Astrocyte (in vitro differentiated cells and primary cell): ENCODE results near the gene NDUFB2. TPM values are rescaled to one million over a fixed set of nuclear protein-coding genes. Genes with fewer than 3 reads are reported as not detected.

Experiments used
- DNase-seq: peaks from one replicate; pipeline ENCODE4 v3.0.0-alpha.2; 2010; ENCODE audit warnings: low read depth
- FAIRE-seq: peaks from 2 replicates; lab custom pipeline; 2011; peaks lifted over from hg19 to GRCh38; lab: Jason Lieb, UNC
- H2AFZ ChIP-seq: 2 replicates; pipeline ENCODE4 v1.6.0; 2012; ENCODE audit warnings: low read depth, low read length, inconsistent platforms
- H3K27ac ChIP-seq: 2 replicates; pipeline ENCODE4 v1.5.1; 2011; ENCODE audit warnings: low read depth, low read length, inconsistent platforms
- H3K27me3 ChIP-seq: 2 replicates; pipeline ENCODE4 v1.6.0; 2011; ENCODE audit warnings: low read length, inconsistent platforms; ENCODE audit not compliant: insufficient read depth
- H3K36me3 ChIP-seq: 2 replicates; pipeline ENCODE4 v1.5.1; 2011; ENCODE audit warnings: low read length, inconsistent platforms; ENCODE audit not compliant: insufficient read depth
- H3K4me1 ChIP-seq: 2 replicates; pipeline ENCODE4 v1.5.1; 2011; ENCODE audit warnings: low read length, inconsistent platforms; ENCODE audit not compliant: insufficient read depth
- H3K4me2 ChIP-seq: 2 replicates; pipeline ENCODE4 v1.6.0; 2012; ENCODE audit warnings: low read length, inconsistent platforms
- H3K4me3 ChIP-seq: 2 replicates; pipeline ENCODE4 v1.5.1; 2011; ENCODE audit warnings: low read depth, mild to moderate bottlenecking, low read length, inconsistent platforms; ENCODE audit not compliant: insufficient read depth
- H3K79me2 ChIP-seq: 2 replicates; pipeline ENCODE4 v1.6.0; 2012; ENCODE audit warnings: mild to moderate bottlenecking, low read length, inconsistent platforms; ENCODE audit not compliant: insufficient read depth
- H3K9ac ChIP-seq: 2 replicates; pipeline ENCODE4 v1.6.0; 2012; ENCODE audit warnings: mild to moderate bottlenecking, low read length, inconsistent platforms
- H3K9me3 ChIP-seq: 2 replicates; pipeline ENCODE4 v1.5.1; 2012; ENCODE audit warnings: low read depth, mild to moderate bottlenecking, low read length, inconsistent platforms; ENCODE audit not compliant: insufficient read depth
- H4K20me1 ChIP-seq: 2 replicates; pipeline ENCODE4 v1.6.0; 2012; ENCODE audit warnings: low read length, inconsistent platforms; ENCODE audit not compliant: insufficient read depth
- H3K27ac Mint-ChIP-seq: one replicate; pipeline ENCODE4 v1.8.0; 2021; ENCODE audit warnings: mild to moderate bottlenecking, mixed read lengths; ENCODE audit not compliant: unreplicated experiment
- H3K27me3 Mint-ChIP-seq: one replicate; pipeline ENCODE4 v1.8.0; 2021; ENCODE audit warnings: low read depth, mixed read lengths; ENCODE audit not compliant: unreplicated experiment
- H3K36me3 Mint-ChIP-seq: one replicate; pipeline ENCODE4 v1.8.0; 2021; ENCODE audit warnings: low read depth, mixed read lengths; ENCODE audit not compliant: unreplicated experiment
- H3K4me1 Mint-ChIP-seq: one replicate; pipeline ENCODE4 v1.8.0; 2021; ENCODE audit warnings: low read depth, mixed read lengths; ENCODE audit not compliant: unreplicated experiment
- H3K4me3 Mint-ChIP-seq: one replicate; pipeline ENCODE4 v1.8.0; 2021; ENCODE audit warnings: mild to moderate bottlenecking, moderate library complexity, mixed read lengths; ENCODE audit not compliant: unreplicated experiment
- H3K9me3 Mint-ChIP-seq: one replicate; pipeline ENCODE4 v1.8.0; 2021; ENCODE audit warnings: mild to moderate bottlenecking, mixed read lengths; ENCODE audit not compliant: unreplicated experiment
- EZH2 ChIP-seq: IDR thresholded peaks from 2 replicates; pipeline ENCODE4 v1.6.1; 2012; ENCODE audit warnings: mild to moderate bottlenecking, low read length, inconsistent platforms; ENCODE audit not compliant: insufficient read depth
- total RNA-seq: library from RNA; stranded (reverse); gene quantifications from 2 replicates; pipeline ENCODE4 v1.2.1, GENCODE V29; 2021
- TF ChIP-seq, protein P1 (sequence below): IDR thresholded peaks from 2 replicates; pipeline ENCODE4 v1.5.1; 2011; ENCODE audit warnings: low read depth, mild to moderate bottlenecking, inconsistent platforms, low read length, moderate library complexity; ENCODE audit not compliant: insufficient read depth

Gene NDUFB2
- total RNA-seq, 1 donor from 2014 or later = 254 TPM

DNA sequence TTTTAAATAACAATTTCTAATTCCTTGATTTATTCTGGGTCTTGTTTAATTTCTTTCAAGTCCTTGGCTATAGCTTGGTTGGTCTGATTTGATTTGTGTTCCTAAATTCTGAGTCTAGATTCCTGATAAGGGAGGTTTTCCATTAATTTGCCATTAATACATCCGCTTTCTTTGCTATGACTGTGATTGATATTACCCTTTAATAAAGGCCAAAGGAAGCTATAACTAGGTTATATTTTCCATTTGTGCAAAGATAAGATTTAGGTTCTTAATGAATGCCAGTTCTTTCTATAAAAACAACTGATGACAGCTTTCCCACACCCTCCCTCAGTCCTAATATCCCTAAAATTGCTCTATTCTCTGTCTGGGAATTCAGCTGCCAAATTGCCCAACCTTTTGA is 28.2 kb downstream of the NDUFB2 start:
- Mint-ChIP-seq H3K36me3 (peaks cover under 1% of the 10 kb centered on the region), H3K9me3 (no peaks in the 10 kb centered on the region), H3K4me1 (peaks cover 20% of the 10 kb centered on the region), H3K4me3 (no peak overlapping the region), H3K27me3 (no peaks in the 10 kb centered on the region), H3K27ac (no peak overlapping the region)
- Histone ChIP-seq H2AFZ (no peak overlapping the region), H3K27ac (no peak overlapping the region), H3K4me3 (no peak overlapping the region), H3K9me3 (no peaks in the 10 kb centered on the region), H3K36me3 (peaks cover 6% of the 10 kb centered on the region), H3K79me2 (no peaks in the 10 kb centered on the region), H3K27me3 (no peaks in the 10 kb centered on the region), H3K4me2 (no peak overlapping the region), H3K4me1 (peaks cover 3% of the 10 kb centered on the region), H4K20me1 (no peaks in the 10 kb centered on the region), H3K9ac (no peak overlapping the region)
- FAIRE-seq = no peak
- TF ChIP-seq EZH2 = no peak
- TF ChIP-seq, protein P1, sequence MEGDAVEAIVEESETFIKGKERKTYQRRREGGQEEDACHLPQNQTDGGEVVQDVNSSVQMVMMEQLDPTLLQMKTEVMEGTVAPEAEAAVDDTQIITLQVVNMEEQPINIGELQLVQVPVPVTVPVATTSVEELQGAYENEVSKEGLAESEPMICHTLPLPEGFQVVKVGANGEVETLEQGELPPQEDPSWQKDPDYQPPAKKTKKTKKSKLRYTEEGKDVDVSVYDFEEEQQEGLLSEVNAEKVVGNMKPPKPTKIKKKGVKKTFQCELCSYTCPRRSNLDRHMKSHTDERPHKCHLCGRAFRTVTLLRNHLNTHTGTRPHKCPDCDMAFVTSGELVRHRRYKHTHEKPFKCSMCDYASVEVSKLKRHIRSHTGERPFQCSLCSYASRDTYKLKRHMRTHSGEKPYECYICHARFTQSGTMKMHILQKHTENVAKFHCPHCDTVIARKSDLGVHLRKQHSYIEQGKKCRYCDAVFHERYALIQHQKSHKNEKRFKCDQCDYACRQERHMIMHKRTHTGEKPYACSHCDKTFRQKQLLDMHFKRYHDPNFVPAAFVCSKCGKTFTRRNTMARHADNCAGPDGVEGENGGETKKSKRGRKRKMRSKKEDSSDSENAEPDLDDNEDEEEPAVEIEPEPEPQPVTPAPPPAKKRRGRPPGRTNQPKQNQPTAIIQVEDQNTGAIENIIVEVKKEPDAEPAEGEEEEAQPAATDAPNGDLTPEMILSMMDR = no peak
- DNase-seq = no peak

DNA sequence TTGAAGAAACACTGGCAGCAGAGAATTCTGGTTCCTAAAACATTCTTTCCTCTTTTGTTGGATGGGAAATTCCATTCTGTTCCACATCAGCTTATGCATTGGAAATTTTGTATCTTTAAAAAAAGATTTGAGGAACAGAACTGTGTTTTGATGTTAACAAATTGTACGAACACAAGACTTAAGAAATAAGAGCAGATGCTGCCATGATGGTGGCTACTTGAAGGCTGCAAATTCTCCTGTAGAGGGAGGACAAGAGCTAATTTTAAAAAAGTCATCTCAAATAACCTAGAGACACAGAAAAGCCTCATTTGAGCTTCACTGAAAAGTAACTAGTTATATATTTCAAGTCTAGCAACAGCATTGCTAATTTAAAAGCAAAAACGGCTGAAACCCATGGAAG is 29.8 kb downstream of the NDUFB2 start:
- no peak overlapping the region for H3K9ac ChIP-seq
- no peaks in the 10 kb centered on the region for H3K27me3 ChIP-seq
- no peak overlapping the region for H3K4me3 ChIP-seq
- Mint-ChIP-seq H3K4me1 (peaks cover 22% of the 10 kb centered on the region), H3K4me3 (no peak overlapping the region), H3K27me3 (no peaks in the 10 kb centered on the region), H3K9me3 (no peaks in the 10 kb centered on the region), H3K36me3 (peaks cover 2% of the 10 kb centered on the region), H3K27ac (no peak overlapping the region)
- no peaks in the 10 kb centered on the region for H4K20me1 ChIP-seq
- FAIRE-seq = no peak
- H3K79me2 ChIP-seq = no peaks in the 10 kb centered on the region
- H3K4me1 ChIP-seq = peaks cover 3% of the 10 kb centered on the region
- H2AFZ ChIP-seq = no peak overlapping the region
- H3K27ac ChIP-seq = no peak overlapping the region
- peaks cover 6% of the 10 kb centered on the region for H3K36me3 ChIP-seq
- TF ChIP-seq, protein P1 = peak; percentile 36
- TF ChIP-seq EZH2 = no peak
- no peak for DNase-seq
- no peak overlapping the region for H3K4me2 ChIP-seq
- no peaks in the 10 kb centered on the region for H3K9me3 ChIP-seq

DNA sequence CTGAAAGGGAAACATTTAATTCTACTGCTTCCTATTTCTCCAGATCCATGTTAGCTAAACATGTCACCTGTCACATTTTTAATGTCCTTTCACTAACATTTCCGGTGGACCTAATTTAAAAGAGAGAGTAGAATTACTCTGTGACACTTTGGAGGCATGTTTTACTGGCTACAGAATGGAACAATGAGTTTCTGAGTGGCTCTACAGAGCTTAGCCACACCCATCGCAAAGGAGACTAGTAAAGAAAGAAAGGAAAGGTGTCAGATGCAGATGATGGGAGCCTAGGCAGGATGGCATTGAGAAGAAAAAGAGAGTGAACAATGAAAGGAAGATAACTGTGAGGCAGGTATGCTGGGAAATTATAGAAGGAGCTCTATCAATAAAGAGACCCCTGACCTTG is 35.9 kb downstream of the NDUFB2 start:
- FAIRE-seq (no peak), DNase-seq (no peak)
- H3K9me3 Mint-ChIP-seq = no peaks in the 10 kb centered on the region
- H3K36me3 Mint-ChIP-seq = peaks cover 4% of the 10 kb centered on the region
- no peaks in the 10 kb centered on the region for H3K27me3 ChIP-seq
- no peak overlapping the region for H3K4me3 Mint-ChIP-seq
- TF ChIP-seq EZH2 = no peak
- TF ChIP-seq, protein P1 = no peak
- no peaks in the 10 kb centered on the region for H3K9me3 ChIP-seq
- H4K20me1 ChIP-seq = no peaks in the 10 kb centered on the region
- H2AFZ ChIP-seq = no peak overlapping the region
- no peak overlapping the region for H3K27ac Mint-ChIP-seq
- peaks cover 3% of the 10 kb centered on the region for H3K4me1 ChIP-seq
- no peak overlapping the region for H3K4me3 ChIP-seq
- H3K4me1 Mint-ChIP-seq = peaks cover 12% of the 10 kb centered on the region
- no peaks in the 10 kb centered on the region for H3K27me3 Mint-ChIP-seq
- no peaks in the 10 kb centered on the region for H3K36me3 ChIP-seq
- no peak overlapping the region for H3K9ac ChIP-seq
- no peak overlapping the region for H3K27ac ChIP-seq
- H3K79me2 ChIP-seq = no peaks in the 10 kb centered on the region
- H3K4me2 ChIP-seq = no peak overlapping the region
